GF-D8 (cell line): ENCODE results near the gene LHFPL2.
A peak's percentile ranks its signal among the peaks of the same experiment; 100 is the strongest.

Source experiments
- DNase-seq: peaks from one replicate; lab custom pipeline; 2025; lab: John Stamatoyannopoulos, UW

Gene LHFPL2

DNA sequence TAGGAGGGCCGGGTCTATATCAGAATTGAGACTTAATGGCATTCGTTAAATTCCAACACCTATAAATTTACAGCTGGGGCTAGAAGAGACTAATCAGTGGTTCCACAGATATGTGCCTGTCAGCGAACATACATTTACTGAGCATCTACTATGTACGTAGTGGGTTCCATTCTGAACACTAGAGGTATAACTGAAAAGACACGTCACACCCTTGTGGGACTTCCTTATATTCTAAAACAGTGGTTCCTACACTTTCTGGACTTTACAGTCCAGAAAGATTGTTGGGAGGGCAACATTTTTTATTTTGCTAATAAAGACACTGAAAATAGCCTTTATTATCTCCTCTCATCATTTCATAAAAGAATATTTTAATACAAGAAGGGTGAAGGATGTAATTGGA lies 147.7 kb downstream of the LHFPL2 start:
- DNase-seq, result no peak

GRCh38 chr5:78500028-78500427 lies 148.5 kb downstream of the LHFPL2 start:
- DNase-seq, result no peak

DNA sequence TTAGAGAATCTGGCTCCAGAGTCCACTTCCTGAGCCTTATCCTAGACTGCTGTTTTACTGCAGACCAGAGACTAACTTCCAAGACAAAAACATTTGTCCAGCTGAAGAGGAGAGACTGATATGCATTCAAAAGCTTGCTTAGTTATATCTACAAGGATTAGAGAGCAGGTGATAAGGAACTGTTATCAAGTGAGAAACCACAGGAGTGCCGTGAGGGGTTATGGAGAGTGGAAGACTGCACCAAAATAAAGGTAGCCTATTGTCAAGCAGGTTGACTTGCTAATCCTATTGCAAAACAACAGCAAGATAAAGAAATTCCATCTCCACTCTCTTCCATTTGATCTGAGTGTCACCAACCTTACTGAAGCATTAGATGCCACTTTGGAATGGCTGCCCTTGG lies 149.1 kb downstream of the LHFPL2 start:
- no peak for DNase-seq

GRCh38 chr5:78497573-78498533 lies 150.7 kb downstream of the LHFPL2 start:
- no peak for DNase-seq

- DNase-seq, result no peak
These were observed 152.2 kb downstream of the LHFPL2 start for GRCh38 chr5:78496373-78496772.

GRCh38 chr5:78495800-78496199 lies 152.8 kb downstream of the LHFPL2 start:
- DNase-seq, result no peak

- no peak for DNase-seq
These were observed 155.9 kb downstream of the LHFPL2 start for GRCh38 chr5:78492650-78493049.

- DNase-seq, result no peak
These were observed 156.3 kb downstream of the LHFPL2 start for GRCh38 chr5:78492224-78492623.

GRCh38 chr5:78490709-78491485 lies 157.7 kb downstream of the LHFPL2 start:
- DNase-seq, result no peak

- no peak for DNase-seq
These were observed 160.7 kb downstream of the LHFPL2 start for GRCh38 chr5:78487846-78488245.

DNA sequence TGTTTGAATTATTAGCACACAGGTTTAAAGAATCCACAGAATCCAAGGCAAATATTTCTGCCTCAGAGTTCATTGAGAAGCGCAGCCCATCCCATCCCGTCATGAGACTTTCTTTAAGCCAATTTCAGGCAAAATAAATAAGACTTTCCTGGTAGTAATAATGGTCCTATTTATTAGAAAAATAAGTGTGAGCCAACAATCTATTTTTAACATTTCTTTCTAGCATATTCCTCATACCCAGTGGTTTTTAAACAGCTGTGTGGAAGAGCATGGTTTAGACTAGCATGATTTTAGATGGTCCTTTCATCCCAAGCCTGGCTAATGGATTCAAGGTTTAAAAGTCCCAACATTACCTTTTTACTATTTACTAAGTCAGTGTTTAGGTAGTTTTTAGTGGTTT lies 162.4 kb downstream of the LHFPL2 start:
- no peak for DNase-seq

DNA sequence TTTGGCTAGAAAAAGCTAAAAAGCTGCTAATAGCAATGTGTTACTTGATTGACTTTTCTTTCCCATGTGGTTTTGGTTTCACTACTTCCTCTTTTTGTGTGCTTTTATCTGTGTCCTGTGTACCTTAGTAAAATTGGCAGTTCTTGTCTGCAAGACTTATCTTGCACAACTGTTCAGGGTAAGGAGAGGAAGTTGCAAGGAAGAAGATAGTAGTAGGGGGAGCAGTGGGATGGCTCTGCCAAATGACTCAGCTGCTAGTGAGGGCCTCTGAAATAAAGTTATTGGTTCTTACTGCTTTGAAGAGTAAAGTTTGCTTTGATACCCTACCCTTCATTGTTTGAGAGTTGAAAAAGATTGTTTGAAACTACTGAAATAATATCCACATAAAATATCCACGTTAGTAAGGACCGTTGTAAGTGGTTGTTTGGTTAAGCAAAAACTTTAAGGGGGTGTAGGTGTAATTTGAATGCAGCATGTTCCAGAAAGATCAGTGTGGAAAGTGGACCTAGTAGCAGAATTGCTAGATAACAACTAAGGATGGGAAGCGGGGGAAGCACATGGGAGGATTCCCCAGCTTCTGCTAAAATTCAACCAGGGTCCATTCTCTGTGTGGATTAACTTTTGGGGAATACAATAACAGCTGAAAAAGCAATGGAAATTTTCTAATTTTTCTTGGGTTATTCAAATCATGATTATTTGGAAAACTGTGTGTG lies 164.6 kb downstream of the LHFPL2 start:
- DNase-seq, result peak; percentile 92

GRCh38 chr5:78482948-78483347 lies 165.6 kb downstream of the LHFPL2 start:
- no peak for DNase-seq

GRCh38 chr5:78476795-78477194 lies 171.8 kb downstream of the LHFPL2 start:
- no peak for DNase-seq

- DNase-seq, result no peak
These were observed 173.2 kb downstream of the LHFPL2 start for GRCh38 chr5:78475370-78475769.

GRCh38 chr5:78473751-78474150 lies 174.8 kb downstream of the LHFPL2 start:
- no peak for DNase-seq

- no peak for DNase-seq
These were observed 176.0 kb downstream of the LHFPL2 start for GRCh38 chr5:78472469-78473106.

- no peak for DNase-seq
These were observed 176.7 kb downstream of the LHFPL2 start for GRCh38 chr5:78471896-78472295.

DNA sequence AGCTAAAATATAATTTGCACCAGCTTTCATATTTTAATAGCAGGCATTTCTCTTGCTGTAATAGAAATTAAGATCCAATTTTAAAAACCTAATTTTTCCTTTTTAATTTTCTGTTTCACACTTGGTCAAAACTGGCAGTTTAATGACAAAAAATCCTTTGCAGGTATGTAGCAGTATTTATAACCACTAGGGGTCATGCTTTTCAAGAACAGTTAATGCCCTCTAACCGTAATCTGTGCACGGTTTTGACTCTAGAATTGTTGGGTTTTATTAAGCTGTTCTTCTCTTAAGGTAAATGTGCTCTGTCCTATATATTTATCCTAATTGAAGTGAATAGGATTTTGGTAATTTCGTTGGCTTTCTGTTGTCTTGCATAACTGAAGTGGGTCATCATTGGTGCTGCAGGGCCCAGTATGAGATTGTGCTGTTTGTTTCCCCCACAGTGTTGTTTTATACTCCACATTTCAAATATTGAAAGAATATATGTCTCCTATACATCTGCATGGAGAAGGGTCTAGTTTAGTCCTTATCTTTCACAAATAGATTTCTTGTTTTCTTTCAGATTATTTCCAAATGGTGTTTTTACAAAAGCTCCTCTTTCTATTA lies 180.7 kb downstream of the LHFPL2 start:
- DNase-seq, result peak; percentile 1

DNA sequence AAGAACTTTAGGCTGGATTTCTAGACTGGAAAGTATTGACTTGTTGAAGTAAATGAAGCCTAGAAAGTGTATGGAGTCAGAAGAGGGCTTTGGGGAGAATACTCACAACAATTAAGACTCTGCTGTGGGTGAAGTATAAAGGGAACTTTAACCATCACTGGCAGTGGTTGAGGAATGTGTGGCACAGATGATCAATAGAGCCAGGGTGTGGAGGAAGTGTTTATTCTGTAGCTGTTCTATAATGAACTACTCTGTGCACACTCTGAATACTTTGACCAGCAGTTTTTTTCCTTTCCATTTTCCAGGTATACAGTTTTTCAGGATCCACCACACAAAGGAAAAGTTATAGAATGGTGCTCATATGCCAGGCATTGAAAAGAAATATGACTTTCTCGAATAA lies 181.4 kb downstream of the LHFPL2 start:
- no peak for DNase-seq

GRCh38 chr5:78458843-78459242 lies 189.7 kb downstream of the LHFPL2 start:
- no peak for DNase-seq
